OCI-LY7 (cell line): Measurements from ENCODE around the gene SLC6A6. TPM values are rescaled to one million over a fixed set of nuclear protein-coding genes. Genes with fewer than 3 reads are reported as not detected.

Experiments
- BruUV-seq: library from RNA; stranded (reverse); fragments of 400-500 nt; replicated peaks from 2 replicates; lab custom pipeline; 2021; lab: Mats Ljungman, UMichigan
- CTCF ChIA-PET: fragments of 300-600 bp; sonication (Branson Sonifier 250); formaldehyde crosslinking; loops from one replicate; lab custom pipeline; 2022; ENCODE audit warnings: antibody characterized with exemption; ENCODE audit not compliant: unreplicated experiment; lab: Charles Lee
- POLR2A ChIA-PET: fragments of 300-600 bp; sonication (Branson Sonifier 250); formaldehyde crosslinking; loops from one replicate; lab custom pipeline; 2022; ENCODE audit warnings: antibody characterized with exemption; lab: Charles Lee
- DNase-seq: peaks from one replicate; pipeline ENCODE4 v3.0.0-alpha.2; 2015; ENCODE audit warnings: low spot score
- H2AFZ ChIP-seq: fragments of 200-600 bp; sonication (generic), shearing (Covaris generic); 2 replicates; pipeline ENCODE4 v1.6.1; 2014; ENCODE audit warnings: mild to moderate bottlenecking, antibody characterized with exemption, low read length, moderate library complexity
- H3K27ac ChIP-seq: fragments of 200-600 bp; sonication (generic); 2 replicates; pipeline ENCODE4 v1.5.1; 2014; ENCODE audit warnings: mixed run types, low read depth, mild to moderate bottlenecking, moderate library complexity, low read length, inconsistent platforms; ENCODE audit not compliant: poor library complexity, severe bottlenecking
- H3K36me3 ChIP-seq: fragments of 200-600 bp; sonication (generic); 2 replicates; pipeline ENCODE4 v1.6.1; 2014; ENCODE audit warnings: mild to moderate bottlenecking, antibody characterized with exemption, low read length, moderate library complexity, mixed read lengths; ENCODE audit not compliant: insufficient read depth
- H3K4me1 ChIP-seq: fragments of 200-600 bp; sonication (generic); 2 replicates; pipeline ENCODE4 v1.5.1; 2014; ENCODE audit warnings: mild to moderate bottlenecking, low read length; ENCODE audit not compliant: insufficient read depth, poor library complexity, severe bottlenecking
- H3K4me2 ChIP-seq: fragments of 200-600 bp; sonication (generic); 2 replicates; pipeline ENCODE4 v1.6.1; 2014; ENCODE audit warnings: mild to moderate bottlenecking, low read length
- H3K4me3 ChIP-seq: fragments of 200-600 bp; sonication (generic); 2 replicates; pipeline ENCODE4 v1.5.1; 2014; ENCODE audit warnings: mild to moderate bottlenecking, low read depth, low read length; ENCODE audit not compliant: poor library complexity, severe bottlenecking
- H3K79me2 ChIP-seq: fragments of 200-600 bp; sonication (generic); 2 replicates; pipeline ENCODE4 v1.6.1; 2016; ENCODE audit warnings: low read depth, mild to moderate bottlenecking, low read length, moderate library complexity, mixed read lengths; ENCODE audit not compliant: insufficient read depth
- H3K9me2 ChIP-seq: fragments of 200-600 bp; sonication (generic); 2 replicates; pipeline ENCODE4 v1.6.1; 2016; ENCODE audit warnings: mild to moderate bottlenecking, low read length, mixed read lengths; ENCODE audit not compliant: insufficient read depth
- H3K9me3 ChIP-seq: fragments of 200-600 bp; sonication (generic); 2 replicates; pipeline ENCODE4 v1.6.1; 2014; ENCODE audit warnings: mild to moderate bottlenecking, mixed run types, low read length, mixed read lengths
- H4K20me1 ChIP-seq: fragments of 200-600 bp; sonication (generic); 2 replicates; pipeline ENCODE4 v1.6.1; 2014; ENCODE audit warnings: mild to moderate bottlenecking, antibody characterized with exemption, low read length, moderate library complexity, mixed read lengths; ENCODE audit not compliant: insufficient read depth
- CTCF ChIP-seq: fragments of 200-600 bp; sonication (generic); conservative IDR thresholded peaks from 2 replicates; pipeline ENCODE4 v1.5.1; 2014; ENCODE audit warnings: mild to moderate bottlenecking, antibody characterized with exemption, low read length, moderate library complexity, mixed read lengths
- EZH2phosphoT487 ChIP-seq: fragments of 200-600 bp; sonication (generic); IDR thresholded peaks from 2 replicates; pipeline ENCODE4 v1.6.1; 2018; ENCODE audit warnings: low read depth, borderline replicate concordance, mild to moderate bottlenecking, mixed run types, antibody characterized with exemption, low read length, moderate library complexity, mixed read lengths
- intact Hi-C: fragments of 100-400 bp; cut with micrococcal nuclease; formaldehyde crosslinking; loops from one replicate; pipeline ENCODE4 v1.10.0; 2022; ENCODE audit not compliant: unreplicated experiment
- total RNA-seq, 2 experiments: library from RNA; depleted of rRNA in 1 of 2; stranded (reverse); fragments of >200 nt in 1 of 2; shearing (Covaris generic) in 1 of 2; gene quantifications; 2 replicates each; pipeline ENCODE4 v1.2.3, GENCODE V29; 2014 to 2022

SLC6A6 gene
- total RNA-seq, 2 experiments from 2014 or later = 43.0 to 51.8 TPM

GRCh38 chr3:14369675-14370669 lies 32.4 kb upstream of the SLC6A6 start:
- H3K4me1 ChIP-seq = peaks cover 27% of the 10 kb centered on the region
- peak; percentile 61 for DNase-seq
- no peaks in the 10 kb centered on the region for H3K36me3 ChIP-seq
- H3K79me2 ChIP-seq = no peaks in the 10 kb centered on the region
- H3K27ac ChIP-seq = no peak overlapping the region
- BruUV-seq = no TSS peak
- H3K9me2 ChIP-seq = no peaks in the 10 kb centered on the region
- no peaks in the 10 kb centered on the region for H3K9me3 ChIP-seq
- no peak overlapping the region for H3K4me3 ChIP-seq
- ChIA-PET CTCF (interaction anchor here (1.0 to 2.1 kb wide), 3 partner anchors 10 to 29 kb away, joined by 3 to 6 read pairs (median 4); no protein-coding TSS in a partner anchor), POLR2A (interaction anchor here (0.6 to 2.3 kb wide), 4 partner anchors 10 to 29 kb away, joined by 3 to 13 read pairs (median 3); no protein-coding TSS in a partner anchor)
- no peaks in the 10 kb centered on the region for H4K20me1 ChIP-seq
- TF ChIP-seq EZH2phosphoT487 = no peak
- peak; percentile 70 for TF ChIP-seq CTCF
- H2AFZ ChIP-seq = peak overlapping the region; percentile 4; the same call in 1 of the 2 replicates
- intact Hi-C loops = no loop called here
- H3K4me2 ChIP-seq = no peak overlapping the region

DNA sequence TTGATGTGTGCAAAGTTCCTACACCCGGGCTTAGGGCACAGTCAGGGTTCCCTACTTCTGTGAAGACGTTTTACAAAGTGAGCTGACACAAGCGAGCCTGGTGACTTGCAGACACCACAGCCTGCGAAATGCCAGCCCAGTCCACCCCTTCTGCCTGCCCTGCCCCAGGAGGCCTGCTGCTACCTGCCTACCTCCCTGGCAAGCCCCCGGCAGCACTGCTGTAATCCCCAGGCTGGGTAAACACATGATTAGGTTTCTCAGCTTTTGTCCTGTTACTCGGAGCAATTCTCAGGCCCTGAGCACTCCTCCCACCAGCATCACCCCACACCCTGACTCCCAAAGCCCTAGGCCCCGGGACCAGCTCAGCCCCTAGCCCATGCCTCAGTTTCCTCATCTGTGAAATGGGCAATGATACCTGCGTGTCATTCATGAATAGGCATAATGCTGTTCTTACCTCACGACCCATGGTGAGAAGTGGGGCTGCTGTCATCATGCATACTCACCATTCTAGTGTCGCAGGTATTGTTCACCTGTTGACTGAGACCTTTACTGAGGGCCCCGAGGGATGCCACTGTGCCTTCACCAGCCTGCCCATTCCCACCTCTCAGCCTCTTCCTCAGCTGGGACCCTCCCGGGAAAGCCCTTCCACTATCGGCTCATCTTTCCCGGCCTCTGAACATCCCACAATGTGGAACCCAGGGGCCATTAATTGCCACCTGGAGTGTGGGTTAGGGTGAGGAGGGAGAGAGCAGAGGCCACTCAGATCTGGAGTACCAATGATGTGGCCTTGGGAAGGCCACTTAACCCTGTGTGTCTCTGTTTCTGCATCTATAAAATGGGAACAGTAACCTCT lies 31.5 kb upstream of the SLC6A6 start:
- DNase-seq = no peak
- intact Hi-C loops = no loop called here
- Histone ChIP-seq H3K9me2 (no peaks in the 10 kb centered on the region), H3K9me3 (no peaks in the 10 kb centered on the region), H3K79me2 (no peaks in the 10 kb centered on the region), H3K36me3 (no peaks in the 10 kb centered on the region), H3K4me2 (no peak overlapping the region), H3K4me3 (no peak overlapping the region), H3K4me1 (peaks cover 27% of the 10 kb centered on the region), H3K27ac (no peak overlapping the region), H4K20me1 (no peaks in the 10 kb centered on the region), H2AFZ (no peak overlapping the region)
- ChIA-PET CTCF (interaction anchor here (1.0 to 2.1 kb wide), 3 partner anchors 9 to 167 kb away, joined by 4 to 6 read pairs (median 5); no protein-coding TSS in a partner anchor), POLR2A (interaction anchor here (0.6 to 2.3 kb wide), 4 partner anchors 9 to 35 kb away, joined by 3 to 13 read pairs (median 4); no protein-coding TSS in a partner anchor)
- no TSS peak for BruUV-seq
- TF ChIP-seq CTCF (no peak), EZH2phosphoT487 (no peak)
